K562 (cell line): ENCODE data around the gene ABHD13. TPM values are rescaled to one million over a fixed set of nuclear protein-coding genes. Genes with fewer than 3 reads are reported as not detected.

Source experiments
- ATAC-seq: fragments of 200-7000 bp; cut with Tn5 transposase; 3 replicates; pipeline ENCODE4 v1.9.1; 2020; ENCODE audit warnings: moderate library complexity
- BruUV-seq: library from RNA; stranded (reverse); fragments of 400-500 nt; replicated peaks from 2 replicates; lab custom pipeline; 2021; lab: Mats Ljungman, UMichigan
- CTCF ChIA-PET: fragments of 300-600 bp; formaldehyde crosslinking; extraction: SDS; loops from one replicate; lab custom pipeline; 2021; ENCODE audit warnings: low intra/inter-chr PET ratio; lab: Yijun Ruan, JAX
- POLR2A ChIA-PET: fragments of 300-600, 350-650 bp; sonication (Branson Sonifier 250); formaldehyde crosslinking; extraction: SDS; loops from one replicate; lab custom pipeline; 2021; ENCODE audit warnings: antibody characterized with exemption, inconsistent platforms; lab: Yijun Ruan, JAX
- DNase-seq, 4 experiments: peaks; one replicate each; pipeline versions ENCODE4 v3.0.0 to v3.0.0-alpha.2; 2011 to 2018; ENCODE audit warnings: low spot score in 3 of 4, mixed read lengths in 3 of 4; ENCODE audit errors: extremely low read depth in 1 of 4
- FAIRE-seq: peaks from 2 replicates; lab custom pipeline; 2011; peaks lifted over from hg19 to GRCh38; lab: Jason Lieb, UNC
- H2AFZ ChIP-seq: 2 replicates; pipeline ENCODE4 v1.6.0; 2011; ENCODE audit warnings: low read depth, low read length, control low read depth, inconsistent platforms
- H3K27ac ChIP-seq: fragments of 200-600 bp; 3 replicates; pipeline ENCODE4 v1.8.0; 2011; ENCODE audit warnings: low read depth, mild to moderate bottlenecking, control low read depth, inconsistent platforms, low read length, moderate library complexity, mixed read lengths; ENCODE audit errors: extremely low read depth
- H3K27me3 ChIP-seq, 2 experiments: fragments of 300-600 bp in 1 of 2; 2 replicates in 1 of 2; 3 replicates in 1 of 2; pipeline versions ENCODE4 v1.6.0 to v1.8.0; 2011; ENCODE audit warnings: inconsistent platforms in 2 of 2, low read length in 2 of 2, mild to moderate bottlenecking in 1 of 2, mixed read lengths in 1 of 2, moderate library complexity in 1 of 2; ENCODE audit not compliant: control insufficient read depth in 2 of 2, insufficient read depth in 2 of 2
- H3K36me3 ChIP-seq: fragments of 300-600 bp; 3 replicates; pipeline ENCODE4 v1.8.0; 2011; ENCODE audit warnings: mild to moderate bottlenecking, low read length, inconsistent platforms; ENCODE audit not compliant: control insufficient read depth, insufficient read depth
- H3K4me1 ChIP-seq, 2 experiments: fragments of 200-600 bp in 1 of 2; replicated peaks in 1 of 2; 2 replicates in 1 of 2; 3 replicates in 1 of 2; pipeline versions ENCODE4 v1.5.1 to v1.8.0; 2011; ENCODE audit warnings: inconsistent platforms in 2 of 2, low read length in 2 of 2, mild to moderate bottlenecking in 1 of 2, mixed read lengths in 1 of 2, moderate library complexity in 1 of 2; ENCODE audit not compliant: control insufficient read depth in 2 of 2, insufficient read depth in 2 of 2
- H3K4me2 ChIP-seq: 2 replicates; pipeline ENCODE4 v1.6.1; 2011; ENCODE audit warnings: low read length, control low read depth, inconsistent platforms, mixed read lengths; ENCODE audit not compliant: insufficient read depth
- H3K4me3 ChIP-seq: fragments of 200-600 bp; sonication (generic), shearing (Covaris generic); 2 replicates; pipeline ENCODE4 v1.5.1; 2016; ENCODE audit warnings: control low read depth, inconsistent platforms
- H3K79me2 ChIP-seq: fragments of 200-600 bp; 3 replicates; pipeline ENCODE4 v1.8.0; 2011; ENCODE audit warnings: low read length, inconsistent platforms; ENCODE audit not compliant: control insufficient read depth, insufficient read depth
- H3K9ac ChIP-seq, 2 experiments: 2 replicates each; pipeline versions ENCODE4 v1.6.0 to v1.6.1; 2011; ENCODE audit warnings: low read depth in 2 of 2, low read length in 2 of 2, control low read depth in 1 of 2, inconsistent platforms in 1 of 2, mild to moderate bottlenecking in 1 of 2, mixed read lengths in 1 of 2; ENCODE audit not compliant: insufficient read depth in 1 of 2
- H3K9me1 ChIP-seq: one replicate; pipeline ENCODE4 v1.6.0; 2011; ENCODE audit warnings: inconsistent platforms, mild to moderate bottlenecking, low read length, moderate library complexity; ENCODE audit not compliant: control insufficient read depth, insufficient read depth
- H3K9me3 ChIP-seq: replicated peaks from 2 replicates; pipeline ENCODE4 v1.5.1; 2011; ENCODE audit warnings: low read depth, low read length, inconsistent platforms; ENCODE audit not compliant: control insufficient read depth, insufficient read depth
- H4K20me1 ChIP-seq: replicated peaks from 2 replicates; pipeline ENCODE4 v1.6.1; 2011; ENCODE audit warnings: low read length, inconsistent platforms, mixed read lengths; ENCODE audit not compliant: control insufficient read depth, insufficient read depth
- BRCA1 ChIP-seq, 2 experiments: fragments of 450-650 bp in 1 of 2; sonication (generic) in 1 of 2; formaldehyde crosslinking in 1 of 2; IDR thresholded peaks; 2 replicates each; pipeline versions ENCODE4 v1.5.0 to v1.6.1; 2017 to 2020; ENCODE audit warnings: mild to moderate bottlenecking in 1 of 2, missing genetic modification reagents in 1 of 2
- BRD9 ChIP-seq: fragments of 450-650 bp; IDR thresholded peaks from 2 replicates; pipeline ENCODE4 v1.6.1; 2018; ENCODE audit warnings: low read depth; ENCODE audit not compliant: partially characterized antibody
- BRF1 ChIP-seq: IDR thresholded peaks from 3 replicates; pipeline ENCODE4 v1.6.1; 2011; ENCODE audit warnings: borderline replicate concordance, mild to moderate bottlenecking; ENCODE audit not compliant: insufficient read length; ENCODE audit errors: extremely low read depth
- ETV1 ChIP-seq: fragments of 450-650 bp; conservative IDR thresholded peaks from 2 replicates; pipeline ENCODE4 v1.6.1; 2016; ENCODE audit warnings: missing genetic modification characterization, control low read depth, low read depth, missing compliant biosample characterization
- GTF2F1 ChIP-seq: IDR thresholded peaks from 2 replicates; pipeline ENCODE4 v1.6.1; 2011; ENCODE audit warnings: low read depth, low read length, improper control_type of control experiment
- HNRNPLL ChIP-seq: fragments of 200-400 bp; formaldehyde crosslinking; IDR thresholded peaks from 2 replicates; pipeline ENCODE4 v1.6.1; 2017; ENCODE audit warnings: low read length, low read depth, mild to moderate bottlenecking; ENCODE audit not compliant: poor library complexity, severe bottlenecking
- NFRKB ChIP-seq: fragments of 450-650 bp; IDR thresholded peaks from 2 replicates; pipeline ENCODE4 v1.6.1; 2016; ENCODE audit warnings: low read depth
- NONO ChIP-seq, 2 experiments: fragments of 200-400 bp in 1 of 2; fragments of 450-650 bp in 1 of 2; formaldehyde crosslinking in 1 of 2; IDR thresholded peaks; 2 replicates each; pipeline ENCODE4 v1.6.1; 2017; ENCODE audit warnings: low read depth in 2 of 2, mild to moderate bottlenecking in 2 of 2, moderate library complexity in 2 of 2, low read length in 1 of 2
- NR3C1 ChIP-seq: sonication (generic); formaldehyde crosslinking; IDR thresholded peaks from 2 replicates; pipeline ENCODE4 v1.8.1; 2022; ENCODE audit warnings: missing genetic modification reagents
- SMAD2 ChIP-seq: fragments of 150-350 bp; IDR thresholded peaks from 2 replicates; pipeline ENCODE4 v1.6.1; 2014; ENCODE audit warnings: low read depth, mild to moderate bottlenecking, low read length
- TAF7 ChIP-seq: fragments of 450-650 bp; IDR thresholded peaks from 2 replicates; pipeline ENCODE4 v1.6.1; 2016; ENCODE audit warnings: missing genetic modification characterization, missing compliant biosample characterization
- YY1 ChIP-seq, 3 experiments: IDR thresholded peaks; 2 replicates each; pipeline ENCODE4 v1.6.1; 2011; ENCODE audit warnings: low read length in 2 of 3, mild to moderate bottlenecking in 2 of 3, moderate library complexity in 2 of 3, borderline replicate concordance in 1 of 3, control low read depth in 1 of 3, low read depth in 1 of 3; ENCODE audit not compliant: insufficient read depth in 3 of 3, insufficient replicate concordance in 2 of 3, control insufficient read depth in 1 of 3, insufficient read length in 1 of 3; ENCODE audit errors: extremely low read depth in 1 of 3
- ZFP1 ChIP-seq: fragments of 450-650 bp; formaldehyde crosslinking; IDR thresholded peaks from 2 replicates; pipeline ENCODE4 v1.4.0; 2020; ENCODE audit warnings: mild to moderate bottlenecking, mixed read lengths
- ZFP30 ChIP-seq: fragments of 250-450 bp; sonication (Bioruptor Pico); IDR thresholded peaks from 2 replicates; pipeline ENCODE4 v1.8.0; 2022; ENCODE audit warnings: moderate library complexity, mild to moderate bottlenecking, inconsistent platforms, borderline replicate concordance
- ZNF583 ChIP-seq: fragments of 250-450 bp; sonication (Bioruptor Pico); IDR thresholded peaks from 2 replicates; pipeline ENCODE4 v1.4.0; 2020
- ZNF707 ChIP-seq: fragments of 250-450 bp; sonication (Bioruptor Pico); conservative IDR thresholded peaks from 2 replicates; pipeline ENCODE4 v1.8.0; 2022; ENCODE audit warnings: inconsistent platforms, mild to moderate bottlenecking, moderate library complexity
- WGBS: fragments of 100-300 bp; shearing (Covaris generic); methylation state at CpG from one replicate; pipeline ENCODE4 v1.1.6; 2016; ENCODE audit warnings: low coverage, mixed read lengths; ENCODE audit not compliant: insufficient coverage; ENCODE audit errors: missing lambda C conversion rate; 5-methylcytosine and 5-hydroxymethylcytosine counted together
- in situ Hi-C: fragments of 300-500 bp; cut with MboI; formaldehyde crosslinking; loops from 4 replicates; pipeline ENCODE4 v1.15.0; 2018; ENCODE audit warnings: inconsistent platforms, mixed read lengths
- intact Hi-C: fragments of 100-400 bp; cut with micrococcal nuclease; formaldehyde crosslinking; loops from 2 replicates; pipeline ENCODE4 v1.14.2; 2022
- polyA plus RNA-seq, 8 experiments: library from polyadenylated mRNA; depleted of rRNA in 4 of 8; stranded (reverse) in 5 of 8; unstranded in 3 of 8; fragments of >200 nt; fragmentation: Nextera tagmentation in 2 of 8; fragmentation: Illumina TruSeq in 1 of 8; extraction: Ambion mirVana in 2 of 8; extraction: Trizol in 1 of 8; gene quantifications; 2 replicates each; pipeline versions ENCODE4 v1.2.1 to v1.2.3, GENCODE V29; 2011 to 2014; ENCODE audit warnings: inconsistent platforms in 1 of 8, missing spikeins in 1 of 8
- total RNA-seq, 7 experiments: library from RNA; depleted of rRNA in 6 of 7; stranded (reverse); fragments of >200 nt in 6 of 7; fragmentation: Illumina TruSeq in 2 of 7; extraction: Trizol in 2 of 7; gene quantifications; 2 replicates each; pipeline versions ENCODE4 v1.2.1 to v1.2.3, GENCODE V29; 2011 to 2021; ENCODE audit warnings: low replicate concordance in 1 of 7

The ABHD13 gene
- total and polyA plus RNA-seq, 9 of the 15 experiments (the other 6 are each of a cell fraction or from before 2014, with no cell fraction given), result 1.7 to 7.0 (median 4.1) TPM

GRCh38 chr13:108168929-108169328 is 49.3 kb upstream of the ABHD13 start:
- no peak for ATAC-seq
- H2AFZ ChIP-seq, result no peak overlapping the region
- H3K9me3 ChIP-seq, result no peaks in the 10 kb centered on the region
- no peaks in the 10 kb centered on the region for H3K4me1 ChIP-seq
- no peaks in the 10 kb centered on the region for H3K27me3 ChIP-seq
- ChIA-PET CTCF (no interaction called here), POLR2A (no interaction called here)
- no TSS peak for BruUV-seq
- H3K36me3 ChIP-seq, result no peaks in the 10 kb centered on the region
- in situ Hi-C loops, result no loop called here
- H4K20me1 ChIP-seq, result no peaks in the 10 kb centered on the region
- intact Hi-C loops, result no loop called here
- 0% methylated on average over 3 of the region's 3 CpGs for WGBS
- H3K4me2 ChIP-seq, result no peak overlapping the region
- no peaks in the 10 kb centered on the region for H3K9me1 ChIP-seq
- no peak for TF ChIP-seq ZFP30 (CRISPR knock-in tag)
- no peak for TF ChIP-seq ZNF707
- TF ChIP-seq NFRKB, result no peak
- TF ChIP-seq TAF7 (tag), result no peak
- TF ChIP-seq YY1 (IDR thresholded peaks at IDR 0.05; ENCODE audit: borderline replicate concordance in 1 of 3, control insufficient read depth in 1 of 3, extremely low read depth in 1 of 3, insufficient read depth in 3 of 3, insufficient read length in 1 of 3, insufficient replicate concordance in 2 of 3, low read depth in 1 of 3, low read length in 2 of 3), result no peak
- TF ChIP-seq ZFP1 (CRISPR knock-in tag), result no peak
- no peak for TF ChIP-seq SMAD2
- TF ChIP-seq ETV1 (tag), result no peak
- no peak for TF ChIP-seq BRF1
- no peak for TF ChIP-seq BRD9
- no peak for TF ChIP-seq HNRNPLL
- no peak for TF ChIP-seq NR3C1 (CRISPR knock-in tag)
- no peak for TF ChIP-seq ZNF583 (CRISPR knock-in tag)
- TF ChIP-seq BRCA1 (IDR thresholded peaks at IDR 0.05), result no peak
- no peak for TF ChIP-seq BRCA1 (CRISPR knock-in tag; IDR thresholded peaks at IDR 0.05)
- no peak for TF ChIP-seq NONO (IDR thresholded peaks at IDR 0.05; ENCODE audit: low read depth in 2 of 2, low read length in 1 of 2)
- no peak for TF ChIP-seq GTF2F1
- no peak overlapping the region for H3K4me3 ChIP-seq
- H3K9ac ChIP-seq, result no peak overlapping the region
- no peak for DNase-seq
- no peaks in the 10 kb centered on the region for H3K79me2 ChIP-seq
- H3K27ac ChIP-seq, result no peak overlapping the region
- no peak for FAIRE-seq
